ENCODE results near the gene UNC93A. TPM values are rescaled to one million over a fixed set of nuclear protein-coding genes. Genes with fewer than 3 reads are reported as not detected.
A peak's percentile ranks its signal among the peaks of the same experiment; 100 is the strongest.

The UNC93A gene
- polyA plus RNA-seq, 1 donor from 2014 or later, result not detected

- no peak overlapping the region for H3K27ac ChIP-seq (ENCODE audit: low read length)
- H3K9me3 ChIP-seq (ENCODE audit: low read length), result no peaks in the 10 kb centered on the region
- H3K27me3 ChIP-seq (ENCODE audit: insufficient read depth, low read depth, low read length), result no peaks in the 10 kb centered on the region
- no peaks in the 10 kb centered on the region for H3K36me3 ChIP-seq (ENCODE audit: insufficient read depth, low read length)
- H4K20me1 ChIP-seq (ENCODE audit: insufficient read depth), result no peaks in the 10 kb centered on the region
- no peak overlapping the region for H3K9ac ChIP-seq (ENCODE audit: low read length)
- H3F3A ChIP-seq (ENCODE audit: insufficient read depth, low read length, poor library complexity, severe bottlenecking), result no peaks in the 10 kb centered on the region
- TF ChIP-seq REST (IDR thresholded peaks at IDR 0.05; ENCODE audit: borderline replicate concordance) (no peak), POLR2AphosphoS5 (IDR thresholded peaks at IDR 0.05) (no peak), CTCF (IDR thresholded peaks at IDR 0.05; ENCODE audit: poor library complexity, severe bottlenecking) (no peak), RAD21 (conservative IDR thresholded peaks at IDR 0.05) (no peak), EZH2 (IDR thresholded peaks at IDR 0.05; ENCODE audit: borderline replicate concordance, insufficient read depth, low read length, poor library complexity, severe bottlenecking) (no peak), MXI1 (conservative IDR thresholded peaks at IDR 0.05; ENCODE audit: poor library complexity, severe bottlenecking) (no peak), EP300 (conservative IDR thresholded peaks at IDR 0.05; ENCODE audit: poor library complexity, severe bottlenecking) (no peak), TAF1 (IDR thresholded peaks at IDR 0.05; ENCODE audit: low read depth) (no peak), SMC3 (conservative IDR thresholded peaks at IDR 0.05; ENCODE audit: poor library complexity) (no peak)
- H2AFZ ChIP-seq (ENCODE audit: low read depth, low read length), result no peak overlapping the region
- H3K9me2 ChIP-seq (ENCODE audit: insufficient read depth, low read length), result no peaks in the 10 kb centered on the region
- no peaks in the 10 kb centered on the region for H3K79me2 ChIP-seq (replicated peaks; ENCODE audit: insufficient read depth, low read length)
- H3K4me3 ChIP-seq (ENCODE audit: low read length), result no peak overlapping the region
- H3K4me2 ChIP-seq (ENCODE audit: low read length), result no peak overlapping the region
Measured at GRCh38 chr6:167336844-167337630, 45.9 kb downstream of the UNC93A start.

- H3K4me2 ChIP-seq (ENCODE audit: low read length), result no peak overlapping the region
- H3K27ac ChIP-seq (ENCODE audit: low read length), result no peak overlapping the region
- H3K9ac ChIP-seq (ENCODE audit: low read length), result no peak overlapping the region
Measured at GRCh38 chr6:167337675-167338449, 46.7 kb downstream of the UNC93A start.

More at GRCh38 chr6:167337675-167338449, 46.7 kb downstream of the UNC93A start:
- Histone ChIP-seq H3K4me3 (ENCODE audit: low read length) (no peak overlapping the region), H2AFZ (ENCODE audit: low read depth, low read length) (peak overlapping the region; percentile 2), H3K9me2 (ENCODE audit: insufficient read depth, low read length) (no peaks in the 10 kb centered on the region), H3K27me3 (ENCODE audit: insufficient read depth, low read depth, low read length) (no peaks in the 10 kb centered on the region), H3K79me2 (replicated peaks; ENCODE audit: insufficient read depth, low read length) (no peaks in the 10 kb centered on the region), H3F3A (ENCODE audit: insufficient read depth, low read length, poor library complexity, severe bottlenecking) (no peaks in the 10 kb centered on the region), H3K36me3 (ENCODE audit: insufficient read depth, low read length) (no peaks in the 10 kb centered on the region), H4K20me1 (ENCODE audit: insufficient read depth) (no peaks in the 10 kb centered on the region), H3K9me3 (ENCODE audit: low read length) (no peaks in the 10 kb centered on the region)
- no peak for TF ChIP-seq MXI1 (conservative IDR thresholded peaks at IDR 0.05; ENCODE audit: poor library complexity, severe bottlenecking)
- TF ChIP-seq EP300 (conservative IDR thresholded peaks at IDR 0.05; ENCODE audit: poor library complexity, severe bottlenecking), result no peak
- no peak for TF ChIP-seq REST (IDR thresholded peaks at IDR 0.05; ENCODE audit: borderline replicate concordance)
- no peak for TF ChIP-seq EZH2 (IDR thresholded peaks at IDR 0.05; ENCODE audit: borderline replicate concordance, insufficient read depth, low read length, poor library complexity, severe bottlenecking)
- no peak for TF ChIP-seq POLR2AphosphoS5 (IDR thresholded peaks at IDR 0.05)
- TF ChIP-seq SMC3 (conservative IDR thresholded peaks at IDR 0.05; ENCODE audit: poor library complexity), result no peak
- TF ChIP-seq TAF1 (IDR thresholded peaks at IDR 0.05; ENCODE audit: low read depth), result no peak
- TF ChIP-seq CTCF (IDR thresholded peaks at IDR 0.05; ENCODE audit: poor library complexity, severe bottlenecking), result no peak
- TF ChIP-seq RAD21 (conservative IDR thresholded peaks at IDR 0.05), result no peak

All from neural cell (in vitro differentiated cells).